DOHH2 (cell line): ENCODE results near the gene CIC.

Source experiments
- CTCF ChIP-seq: fragments of 200-600 bp; sonication (generic); IDR thresholded peaks from one replicate; pipeline ENCODE4 v1.5.1; 2014; ENCODE audit warnings: antibody characterized with exemption, mild to moderate bottlenecking, low read depth, low read length; ENCODE audit not compliant: poor library complexity, severe bottlenecking
- EZH2phosphoT487 ChIP-seq: fragments of 200-600 bp; sonication (generic); IDR thresholded peaks from 2 replicates; pipeline ENCODE4 v1.6.1; 2017; ENCODE audit warnings: borderline replicate concordance, mild to moderate bottlenecking, antibody characterized with exemption, low read length, moderate library complexity, mixed read lengths

- TF ChIP-seq CTCF: no peak
- no peak for TF ChIP-seq EZH2phosphoT487
Observed at GRCh38 chr19:42323852-42324654, 55.0 kb downstream of the CIC start.
